ENCODE data around the gene SRPK1. TPM values are rescaled to one million over a fixed set of nuclear protein-coding genes. Genes with fewer than 3 reads are reported as not detected.

The SRPK1 gene
- polyA plus RNA-seq (2011; rRNA removed) (27.8 and 41.6 TPM in 2 replicates), polyA minus RNA-seq (2011; rRNA and poly(A)+ RNA removed) (39.2 and 50.6 TPM in 2 replicates)

- Histone ChIP-seq H3K27me3 (ENCODE audit: control insufficient read depth, insufficient read depth, low read length) (no peaks in the 10 kb centered on the region), H3K4me3 (ENCODE audit: low read depth, low read length) (peak within 1 kb of the TSS; percentile 87), H3K9me3 (ENCODE audit: control insufficient read depth, insufficient read depth, low read length) (no peaks in the 10 kb centered on the region), H3K27ac (ENCODE audit: low read depth, low read length) (peak within 1 kb of the TSS; percentile 52)
- TF ChIP-seq CTCF (IDR thresholded peaks at IDR 0.05; ENCODE audit: low read depth, low read length), result no peak
- DNase-seq (ENCODE audit: low read depth, low spot score), result no peak
- ChIA-PET CTCF (interaction anchor here (0.6 to 1.7 kb wide), 2 partner anchors 174 to 579 kb away, joined by 5 to 6 read pairs; partner anchors contain the start of gene PPARD), POLR2A (no interaction called here)
Observed at GRCh38 chr6:35920793-35921732, at the start of gene SRPK1. SRPK1 (minus strand) TSS chr6:35921098; CDS start chr6:35921056, 42 bp downstream.

- Histone ChIP-seq H3K9me3 (ENCODE audit: control insufficient read depth, insufficient read depth, low read length) (no peaks in the 10 kb centered on the region), H3K27me3 (ENCODE audit: control insufficient read depth, insufficient read depth, low read length) (peaks cover 3% of the 10 kb centered on the region), H3K27ac (ENCODE audit: low read depth, low read length) (no peak overlapping the region), H3K4me3 (ENCODE audit: low read depth, low read length) (no peak overlapping the region)
- no peak for DNase-seq (ENCODE audit: low read depth, low spot score)
- CTCF ChIA-PET, result no interaction called here
- POLR2A ChIA-PET, result no interaction called here
- TF ChIP-seq CTCF (IDR thresholded peaks at IDR 0.05; ENCODE audit: low read depth, low read length), result no peak
Observed at GRCh38 chr6:35970181-35970580, 49.3 kb upstream of the SRPK1 start.

GRCh38 chr6:35969646-35970045 lies 48.7 kb upstream of the SRPK1 start:
- DNase-seq (ENCODE audit: low read depth, low spot score), result no peak
- Histone ChIP-seq H3K27ac (ENCODE audit: low read depth, low read length) (no peak overlapping the region), H3K9me3 (ENCODE audit: control insufficient read depth, insufficient read depth, low read length) (no peaks in the 10 kb centered on the region), H3K27me3 (ENCODE audit: control insufficient read depth, insufficient read depth, low read length) (peaks cover 3% of the 10 kb centered on the region), H3K4me3 (ENCODE audit: low read depth, low read length) (no peak overlapping the region)
- ChIA-PET CTCF (no interaction called here), POLR2A (no interaction called here)
- TF ChIP-seq CTCF (IDR thresholded peaks at IDR 0.05; ENCODE audit: low read depth, low read length), result no peak

DNA sequence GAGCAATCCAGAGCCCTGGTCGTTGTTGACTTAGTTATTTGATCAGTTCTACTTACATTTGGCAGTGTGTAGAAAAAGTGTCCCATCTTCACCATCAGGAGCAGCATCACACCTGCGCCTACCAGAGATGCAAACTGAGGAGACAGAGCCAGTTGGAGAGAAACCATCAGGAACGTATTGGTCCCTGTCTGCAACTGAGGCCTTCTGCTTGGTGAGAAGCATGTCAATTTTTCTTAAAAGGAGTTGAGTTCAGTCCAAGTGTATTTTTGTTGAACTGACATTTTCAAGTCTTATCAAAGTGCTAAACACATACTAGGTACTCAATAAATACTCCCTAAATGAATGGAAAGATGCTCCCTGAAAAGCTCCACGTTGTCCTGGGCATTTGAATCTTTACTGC lies 47.9 kb upstream of the SRPK1 start:
- Histone ChIP-seq H3K27ac (ENCODE audit: low read depth, low read length) (no peak overlapping the region), H3K4me3 (ENCODE audit: low read depth, low read length) (no peak overlapping the region), H3K27me3 (ENCODE audit: control insufficient read depth, insufficient read depth, low read length) (peaks cover 3% of the 10 kb centered on the region), H3K9me3 (ENCODE audit: control insufficient read depth, insufficient read depth, low read length) (no peaks in the 10 kb centered on the region)
- no peak for TF ChIP-seq CTCF (IDR thresholded peaks at IDR 0.05; ENCODE audit: low read depth, low read length)
- CTCF ChIA-PET, result no interaction called here
- POLR2A ChIA-PET, result no interaction called here
- DNase-seq (ENCODE audit: low read depth, low spot score), result no peak

DNA sequence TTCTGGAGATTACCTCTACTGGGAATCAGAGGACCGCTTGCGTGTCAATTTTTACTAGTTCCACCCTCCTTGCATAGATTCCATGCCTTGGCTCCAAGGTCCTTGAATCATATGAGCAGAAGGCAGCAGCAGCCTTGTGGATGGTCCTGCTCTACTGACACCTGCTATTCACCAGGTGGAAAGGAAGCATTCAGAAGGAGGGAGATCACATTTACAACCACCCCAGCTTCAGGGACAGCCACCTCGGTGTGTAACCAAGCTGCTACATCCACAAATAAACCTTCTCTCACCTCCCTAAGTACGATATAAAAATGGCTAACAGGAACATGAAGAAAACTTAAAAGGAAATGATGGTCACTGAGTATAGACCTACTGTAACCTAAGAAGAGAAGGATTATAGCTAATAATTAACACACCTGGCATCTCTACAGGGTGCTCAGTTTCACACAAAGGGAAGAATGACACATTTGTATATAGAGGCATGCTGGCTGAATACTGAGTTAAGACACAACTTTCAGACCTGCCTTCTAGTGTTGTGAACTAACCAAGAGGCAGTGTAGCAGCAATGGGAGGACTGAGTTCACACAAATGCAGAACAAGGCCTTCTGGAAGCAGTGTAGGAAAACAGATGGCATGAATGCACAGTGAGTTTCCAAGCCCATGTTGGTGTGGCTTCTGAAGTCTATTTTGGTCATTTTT lies 46.3 kb upstream of the SRPK1 start:
- peaks cover 6% of the 10 kb centered on the region for H3K27me3 ChIP-seq (ENCODE audit: control insufficient read depth, insufficient read depth, low read length)
- H3K9me3 ChIP-seq (ENCODE audit: control insufficient read depth, insufficient read depth, low read length), result no peaks in the 10 kb centered on the region
- no peak for TF ChIP-seq CTCF (IDR thresholded peaks at IDR 0.05; ENCODE audit: low read depth, low read length)
- ChIA-PET CTCF (no interaction called here), POLR2A (no interaction called here)
- no peak overlapping the region for H3K27ac ChIP-seq (ENCODE audit: low read depth, low read length)
- no peak overlapping the region for H3K4me3 ChIP-seq (ENCODE audit: low read depth, low read length)
- no peak for DNase-seq (ENCODE audit: low read depth, low spot score)

All from AG04450 (cell line).